ENCODE data around the gene HHLA2.

DNA sequence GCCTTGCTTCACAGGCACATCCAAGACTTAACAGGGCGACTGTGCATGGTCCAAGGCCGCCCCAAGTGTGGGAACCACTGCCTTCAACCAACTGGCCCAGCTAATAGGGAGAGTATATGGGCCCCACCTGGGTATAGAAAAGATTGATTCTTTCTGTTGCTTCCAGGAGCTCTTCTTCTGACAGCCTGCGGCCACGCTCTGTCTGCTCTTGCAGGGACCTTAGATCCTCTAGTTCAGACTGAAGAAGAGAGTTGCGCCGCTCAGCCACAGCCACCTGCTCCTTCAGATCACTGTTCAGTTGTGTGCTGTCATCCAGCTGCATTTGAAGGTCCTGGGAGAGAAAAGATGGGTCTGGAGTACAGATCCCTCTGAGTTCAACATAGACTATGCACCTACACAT is 102.2 kb downstream of the HHLA2 start:
- TF ChIP-seq, protein P1, sequence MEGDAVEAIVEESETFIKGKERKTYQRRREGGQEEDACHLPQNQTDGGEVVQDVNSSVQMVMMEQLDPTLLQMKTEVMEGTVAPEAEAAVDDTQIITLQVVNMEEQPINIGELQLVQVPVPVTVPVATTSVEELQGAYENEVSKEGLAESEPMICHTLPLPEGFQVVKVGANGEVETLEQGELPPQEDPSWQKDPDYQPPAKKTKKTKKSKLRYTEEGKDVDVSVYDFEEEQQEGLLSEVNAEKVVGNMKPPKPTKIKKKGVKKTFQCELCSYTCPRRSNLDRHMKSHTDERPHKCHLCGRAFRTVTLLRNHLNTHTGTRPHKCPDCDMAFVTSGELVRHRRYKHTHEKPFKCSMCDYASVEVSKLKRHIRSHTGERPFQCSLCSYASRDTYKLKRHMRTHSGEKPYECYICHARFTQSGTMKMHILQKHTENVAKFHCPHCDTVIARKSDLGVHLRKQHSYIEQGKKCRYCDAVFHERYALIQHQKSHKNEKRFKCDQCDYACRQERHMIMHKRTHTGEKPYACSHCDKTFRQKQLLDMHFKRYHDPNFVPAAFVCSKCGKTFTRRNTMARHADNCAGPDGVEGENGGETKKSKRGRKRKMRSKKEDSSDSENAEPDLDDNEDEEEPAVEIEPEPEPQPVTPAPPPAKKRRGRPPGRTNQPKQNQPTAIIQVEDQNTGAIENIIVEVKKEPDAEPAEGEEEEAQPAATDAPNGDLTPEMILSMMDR (IDR thresholded peaks at IDR 0.05): no peak
- TF ChIP-seq POLR2A (IDR thresholded peaks at IDR 0.05): no peak
- no peak for TF ChIP-seq POLR2AphosphoS5 (IDR thresholded peaks at IDR 0.05)
- no peak for TF ChIP-seq EP300 (IDR thresholded peaks at IDR 0.05)

Data from sigmoid colon (tissue), 4 donors.